D721Med (cell line): ENCODE measurements around the gene C16orf96.
A peak's percentile ranks its signal among the peaks of the same experiment; 100 is the strongest.
"Not testable (repeated sequence)": the region's sequence is repeated elsewhere in the genome, so short reads cannot be mapped to it uniquely, and the experiment has no call there.

Experiments used
- DNase-seq: peaks from one replicate; pipeline ENCODE4 v3.0.0; 2011; ENCODE audit warnings: low spot score; ENCODE audit not compliant: insufficient read length
- FAIRE-seq: peaks from 2 replicates; lab custom pipeline; 2011; peaks lifted over from hg19 to GRCh38; lab: Jason Lieb, UNC
- CTCF ChIP-seq: IDR thresholded peaks from 2 replicates; pipeline ENCODE4 v1.5.1; 2012; ENCODE audit warnings: mild to moderate bottlenecking, control low read depth; ENCODE audit not compliant: insufficient read depth; ENCODE audit errors: missing control alignments

Gene C16orf96

GRCh38 chr16:4566144-4566543 is 10.0 kb downstream of the C16orf96 start:
- FAIRE-seq (no peak), DNase-seq (no peak)
- no peak for TF ChIP-seq CTCF

- DNase-seq (no peak), FAIRE-seq (no peak)
- TF ChIP-seq CTCF: no peak
Observed at GRCh38 chr16:4570086-4570485, 13.9 kb downstream of the C16orf96 start.

GRCh38 chr16:4570688-4571321 is 14.7 kb downstream of the C16orf96 start:
- DNase-seq (no peak), FAIRE-seq (no peak)
- no peak for TF ChIP-seq CTCF

GRCh38 chr16:4572715-4573114 is 16.6 kb downstream of the C16orf96 start:
- FAIRE-seq (no peak), DNase-seq (no peak)
- no peak for TF ChIP-seq CTCF

- not testable (repeated sequence) for FAIRE-seq, DNase-seq
Observed at GRCh38 chr16:4573926-4574325, 17.8 kb downstream of the C16orf96 start.

GRCh38 chr16:4574919-4575705 is 19.0 kb downstream of the C16orf96 start:
- FAIRE-seq: no peak
- TF ChIP-seq CTCF: peak; percentile 15
- DNase-seq: no peak

- FAIRE-seq (no peak), DNase-seq (no peak)
- TF ChIP-seq CTCF: no peak
Observed at GRCh38 chr16:4576008-4576407, 19.9 kb downstream of the C16orf96 start.
